GM12878 (cell line): Measurements from ENCODE around the gene TTLL6. TPM values are rescaled to one million over a fixed set of nuclear protein-coding genes. Genes with fewer than 3 reads are reported as not detected.

ENCODE experiments used
- ATAC-seq: fragments of 200-7000 bp; cut with Tn5 transposase; 3 replicates; pipeline ENCODE4 v1.9.1; 2020; ENCODE audit warnings: mild to moderate bottlenecking, moderate library complexity
- BruUV-seq: library from RNA; stranded (reverse); fragments of 400-500 nt; replicated peaks from 2 replicates; lab custom pipeline; 2021; lab: Mats Ljungman, UMichigan
- CTCF ChIA-PET: fragments of 300-600 bp; sonication (Branson Sonifier 250); formaldehyde crosslinking; extraction: SDS; loops from one replicate; lab custom pipeline; 2021; ENCODE audit warnings: inconsistent platforms; lab: Yijun Ruan, JAX
- POLR2A ChIA-PET: fragments of 350-600 bp; formaldehyde crosslinking; extraction: SDS; loops from one replicate; lab custom pipeline; 2021; ENCODE audit warnings: inconsistent platforms; lab: Charles Lee
- RAD21 ChIA-PET: fragments of 300-600 bp; sonication (Branson Sonifier 250); formaldehyde crosslinking; loops from one replicate; lab custom pipeline; 2023; ENCODE audit warnings: antibody characterized with exemption; ENCODE audit not compliant: unreplicated experiment; lab: Charles Lee
- SMC1A ChIA-PET: fragments of 300-600 bp; sonication (Branson Sonifier 250); formaldehyde crosslinking; loops from one replicate; lab custom pipeline; 2023; ENCODE audit not compliant: unreplicated experiment, uncharacterized antibody; lab: Charles Lee
- DNase-seq: peaks from one replicate; pipeline ENCODE4 v3.0.0-alpha.2; 2011; ENCODE audit warnings: low read depth, low spot score
- FAIRE-seq: peaks from 3 replicates; lab custom pipeline; 2011; peaks lifted over from hg19 to GRCh38; lab: Jason Lieb, UNC
- H2AFZ ChIP-seq: 2 replicates; pipeline ENCODE4 v1.6.0; 2011; ENCODE audit warnings: low read depth, low read length, control low read depth; ENCODE audit not compliant: control insufficient read depth
- H3K27ac ChIP-seq: 2 replicates; pipeline ENCODE4 v1.5.1; 2011; ENCODE audit warnings: control low read depth; ENCODE audit not compliant: control insufficient read depth, insufficient read depth
- H3K27me3 ChIP-seq, 2 experiments: replicated peaks in 1 of 2; 2 replicates each; pipeline versions ENCODE4 v1.6.0 to v1.6.1; 2011; ENCODE audit warnings: low read length in 1 of 2; ENCODE audit not compliant: control insufficient read depth in 2 of 2, insufficient read depth in 2 of 2
- H3K36me3 ChIP-seq, 2 experiments: 2 replicates each; pipeline ENCODE4 v1.5.1; 2011; ENCODE audit warnings: low read length in 1 of 2; ENCODE audit not compliant: control insufficient read depth in 2 of 2, insufficient read depth in 2 of 2
- H3K4me1 ChIP-seq: 2 replicates; pipeline ENCODE4 v1.6.1; 2011; ENCODE audit warnings: mild to moderate bottlenecking, low read length, moderate library complexity, mixed read lengths; ENCODE audit not compliant: control insufficient read depth, insufficient read depth
- H3K4me2 ChIP-seq: 2 replicates; pipeline ENCODE4 v1.6.0; 2011; ENCODE audit warnings: control low read depth; ENCODE audit not compliant: control insufficient read depth, insufficient read depth
- H3K4me3 ChIP-seq: fragments of 200-600 bp; sonication (generic); 2 replicates; pipeline ENCODE4 v1.5.1; 2016
- H3K79me2 ChIP-seq: 2 replicates; pipeline ENCODE4 v1.6.0; 2011; ENCODE audit warnings: low read length; ENCODE audit not compliant: control insufficient read depth, insufficient read depth
- H3K9ac ChIP-seq: 2 replicates; pipeline ENCODE4 v1.8.0; 2011; ENCODE audit warnings: low read length, control low read depth, mixed read lengths; ENCODE audit not compliant: control insufficient read depth, insufficient read depth
- H3K9me3 ChIP-seq: replicated peaks from 3 replicates; pipeline ENCODE4 v1.5.1; 2011; ENCODE audit warnings: mild to moderate bottlenecking, low read length; ENCODE audit not compliant: control insufficient read depth, insufficient read depth
- H4K20me1 ChIP-seq: 2 replicates; pipeline ENCODE4 v1.6.0; 2011; ENCODE audit not compliant: control insufficient read depth, insufficient read depth
- KLF5 ChIP-seq: fragments of 450-650 bp; IDR thresholded peaks from 2 replicates; pipeline ENCODE4 v1.6.1; 2014; ENCODE audit warnings: mild to moderate bottlenecking; ENCODE audit not compliant: partially characterized antibody
- NRF1 ChIP-seq: conservative IDR thresholded peaks from 2 replicates; pipeline ENCODE4 v1.6.1; 2011; ENCODE audit warnings: mild to moderate bottlenecking, low read depth, low read length, improper control_type of control experiment
- SKIL ChIP-seq: fragments of 450-650 bp; IDR thresholded peaks from 2 replicates; pipeline ENCODE4 v1.6.1; 2017; ENCODE audit warnings: mild to moderate bottlenecking, low read depth, inconsistent platforms; ENCODE audit not compliant: poor library complexity, severe bottlenecking
- SUZ12 ChIP-seq: fragments of 200-600 bp; sonication (generic); IDR thresholded peaks from one replicate; pipeline ENCODE4 v1.6.1; 2018; ENCODE audit warnings: antibody characterized with exemption, mild to moderate bottlenecking; ENCODE audit not compliant: unreplicated experiment
- WGBS: methylation state at CpG from one replicate; pipeline ENCODE4 v1.1.6; 2016; ENCODE audit warnings: low lambda C conversion rate; ENCODE audit not compliant: insufficient replicate concordance, insufficient coverage; ENCODE audit errors: missing lambda C conversion rate; 5-methylcytosine and 5-hydroxymethylcytosine counted together
- in situ Hi-C: fragments of 300-500 bp; cut with MboI; formaldehyde crosslinking; loops from 9 replicates; pipeline ENCODE4 v1.14.3; 2018; ENCODE audit warnings: mixed read lengths
- intact Hi-C: fragments of 100-400 bp; cut with micrococcal nuclease; formaldehyde crosslinking; loops from one replicate; pipeline ENCODE4 v1.14.2; 2022; ENCODE audit not compliant: unreplicated experiment
- polyA plus RNA-seq, 11 experiments: library from polyadenylated mRNA; depleted of rRNA in 4 of 11; unstranded in 6 of 11; stranded (reverse) in 5 of 11; fragments of >200 nt; fragmentation: Nextera tagmentation in 4 of 11; fragmentation: Illumina TruSeq in 1 of 11; extraction: Ambion mirVana in 4 of 11; extraction: Trizol in 1 of 11; gene quantifications; 1 replicate in 1 of 11; 2 replicates in 10 of 11; pipeline versions ENCODE4 v1.2.1 to v1.2.3, GENCODE V29; 2011 to 2016; ENCODE audit warnings: inconsistent platforms in 2 of 11, missing spikeins in 2 of 11, low read depth in 1 of 11
- total RNA-seq, 4 experiments: library from RNA; depleted of rRNA in 3 of 4; stranded (reverse); fragments of >200 nt in 3 of 4; fragmentation: Illumina TruSeq in 1 of 4; extraction: Trizol in 1 of 4; gene quantifications; 2 replicates each; pipeline versions ENCODE4 v1.2.1 to v1.2.3, GENCODE V29; 2013 to 2021

The TTLL6 gene
- total and polyA plus RNA-seq, 10 of the 15 experiments (the other 5 are each of a cell fraction or from before 2014, with no cell fraction given): 0.06 to 0.36 (median 0.13) TPM; not detected in 4

GRCh38 chr17:48752399-48753288 is 64.4 kb downstream of the TTLL6 start (continued):
- no peak for TF ChIP-seq SKIL
- TF ChIP-seq NRF1: no peak

- ATAC-seq (no peak), DNase-seq (no peak), FAIRE-seq (no peak)
- Histone ChIP-seq H3K9me3 (no peaks in the 10 kb centered on the region; the same call in 2 of the 3 replicates), H2AFZ (no peak overlapping the region), H3K9ac (no peak overlapping the region), H3K4me2 (no peak overlapping the region), H3K4me1 (no peaks in the 10 kb centered on the region), H3K4me3 (no peak overlapping the region), H3K79me2 (no peaks in the 10 kb centered on the region), H3K27ac (no peak overlapping the region), H4K20me1 (peaks cover 2% of the 10 kb centered on the region; the same call in 1 of the 2 replicates), H3K27me3 (peaks cover 30 to 53% of the 10 kb centered on the region in 2 experiments), H3K36me3 (no peaks in the 10 kb centered on the region)
- intact Hi-C loops: no loop called here
- SMC1A ChIA-PET: interaction anchor here (0.6 to 1.2 kb wide), 4 partner anchors 11 to 127 kb away, joined by 3 to 4 read pairs (median 4); no protein-coding TSS in a partner anchor
- CTCF ChIA-PET: interaction anchor here (0.9 to 1.8 kb wide), 4 partner anchors 28 to 73 kb away, joined by 3 to 7 read pairs (median 4); no protein-coding TSS in a partner anchor
- RAD21 ChIA-PET: interaction anchor here (1.2 kb wide), 1 partner anchor 127 kb away, joined by 3 read pairs; no protein-coding TSS in a partner anchor
- TF ChIP-seq KLF5: no peak
- TF ChIP-seq SUZ12: peak; percentile 33
- WGBS: 13% methylated on average over 13 of the region's 13 CpGs
- POLR2A ChIA-PET: interaction anchor here (0.5 to 0.8 kb wide), 2 partner anchors 97 to 1010 kb away, joined by 4 to 5 read pairs; no protein-coding TSS in a partner anchor
- in situ Hi-C loops: no loop called here
- no TSS peak for BruUV-seq
Observed at GRCh38 chr17:48751733-48752398, 65.2 kb downstream of the TTLL6 start.
